Cerebellar nuclear complex (tissue), 1 donor: ENCODE measurements around the gene TMEM86A.

ENCODE experiments used
- DNase-seq, 2 experiments: peaks; one replicate each; lab custom pipeline; 2025; lab: John Stamatoyannopoulos, UW

TMEM86A gene

GRCh38 chr11:18726040-18726439 is 27.5 kb downstream of the TMEM86A start, which contains the start of gene IGSF22:
Gene IGSF22, minus strand, starts transcription at chr11:18726188. Its CDS starts 1,952 bp downstream, at chr11:18724236.
- DNase-seq, result no peak

- no peak for DNase-seq
Observed at GRCh38 chr11:18727479-18728236, 29.1 kb downstream of the TMEM86A start.

DNA sequence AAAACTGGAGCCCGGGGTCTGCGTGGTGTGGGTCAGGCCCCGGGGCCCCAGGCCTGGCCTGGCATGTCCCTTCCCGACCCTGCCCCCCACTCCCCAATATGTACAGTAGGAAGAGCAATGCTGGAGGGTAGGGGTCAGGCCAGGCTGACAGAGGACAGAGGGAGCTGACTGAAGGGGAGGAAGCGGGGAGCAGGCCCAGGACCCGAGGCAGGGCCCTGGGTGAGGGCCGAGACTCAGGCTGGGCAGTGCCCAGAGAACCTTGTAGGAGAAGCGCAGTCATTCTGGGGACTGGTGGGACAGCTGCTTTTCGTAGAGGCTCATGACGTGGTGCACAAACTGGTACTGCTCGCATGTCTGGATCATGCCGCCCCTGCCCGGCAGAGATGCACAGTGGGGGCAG is 30.1 kb downstream of the TMEM86A start:
- no peak for DNase-seq

DNA sequence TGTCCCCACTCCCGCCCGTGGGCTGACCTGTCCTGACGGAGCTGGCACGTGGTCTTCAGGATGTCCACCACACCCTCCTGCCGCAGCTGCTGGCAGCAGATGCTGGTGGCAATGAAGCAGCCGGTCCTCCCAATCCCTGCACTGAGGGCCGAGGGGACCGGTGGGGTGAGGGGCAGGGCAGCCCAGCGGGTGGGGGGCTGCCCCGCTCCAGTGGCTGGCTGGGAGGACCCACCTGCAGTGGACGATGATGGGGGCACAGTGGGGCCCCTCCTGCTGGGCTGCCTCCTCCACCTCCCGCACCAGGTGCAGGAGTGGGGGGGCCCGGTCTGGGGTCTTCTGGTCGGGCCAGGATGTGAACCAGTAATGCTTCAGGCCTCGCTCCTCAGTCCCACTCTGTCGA is 30.8 kb downstream of the TMEM86A start:
- no peak for DNase-seq

GRCh38 chr11:18730020-18730419 is 31.4 kb downstream of the TMEM86A start:
- DNase-seq, result no peak

GRCh38 chr11:18731441-18731840 is 32.9 kb downstream of the TMEM86A start:
- DNase-seq, result no peak

DNA sequence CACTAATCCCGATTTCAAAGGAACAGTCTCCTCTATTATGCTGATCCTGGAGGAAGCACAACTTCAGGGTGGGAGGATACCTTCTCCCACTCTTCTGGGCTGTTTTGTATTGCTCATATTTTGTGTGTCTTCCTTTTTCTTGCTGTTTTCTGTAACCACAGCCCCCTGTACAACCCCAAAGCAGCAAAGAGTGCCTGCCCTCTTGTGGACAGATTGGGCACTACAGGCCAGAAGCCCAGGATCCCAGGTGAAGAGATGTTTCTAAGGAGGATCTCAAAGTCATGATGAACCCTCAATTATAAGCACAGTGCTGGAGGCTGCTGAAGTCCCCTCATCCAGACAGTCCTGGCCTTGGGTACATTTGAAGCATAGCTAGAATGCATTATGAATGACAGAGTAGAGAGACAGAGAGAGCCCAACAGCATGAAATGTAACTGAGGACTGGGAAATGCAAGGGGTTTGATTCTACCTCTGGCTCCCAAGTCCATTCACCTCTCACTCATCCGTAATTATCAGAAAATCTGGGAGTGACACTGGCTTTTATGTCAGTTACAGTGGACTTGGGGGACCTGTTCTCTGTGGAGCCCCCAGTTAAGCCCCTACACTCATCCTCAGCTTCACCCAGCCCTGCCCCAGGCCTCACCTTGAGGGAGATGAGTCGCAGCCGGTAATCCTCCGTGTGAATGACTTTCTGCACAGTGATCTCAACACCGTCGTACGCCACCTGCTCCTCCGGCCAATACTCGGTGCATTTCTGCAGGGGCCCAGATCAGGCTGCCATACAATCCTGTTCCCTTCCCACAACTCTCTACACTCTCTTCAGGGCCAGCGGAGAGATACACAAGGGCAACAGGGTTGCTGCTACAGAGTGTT is 33.6 kb downstream of the TMEM86A start:
- DNase-seq, result peak in 1 of 2 experiments; percentile 4

GRCh38 chr11:18733202-18733601 is 34.6 kb downstream of the TMEM86A start:
- no peak for DNase-seq

DNA sequence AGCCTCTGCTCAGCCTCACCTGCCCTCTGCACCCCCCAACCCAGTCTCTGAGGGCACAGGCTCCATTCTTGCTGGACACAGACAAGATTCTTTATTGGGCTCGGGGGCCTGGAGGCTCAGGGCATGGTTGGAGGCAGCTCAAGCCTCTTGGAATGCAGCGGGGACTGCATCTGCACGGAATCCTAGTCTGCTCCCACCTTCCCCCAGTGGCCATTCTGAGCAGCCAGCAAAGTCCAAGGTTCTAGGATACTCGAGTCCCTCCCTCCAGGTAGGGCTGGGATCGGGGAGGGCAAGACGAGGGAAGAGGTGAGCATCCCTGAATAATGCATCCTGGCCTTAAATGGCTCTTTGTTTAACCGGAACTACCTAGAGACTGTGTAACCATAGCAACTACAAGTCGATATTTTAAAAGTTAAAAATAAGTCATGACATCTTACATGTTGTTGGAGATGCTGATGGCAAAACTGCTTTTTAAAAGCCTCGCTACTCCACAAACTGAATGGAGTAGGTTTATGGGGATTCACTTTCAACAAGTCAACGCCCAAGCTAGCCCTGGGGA is 38.1 kb downstream of the TMEM86A start:
- DNase-seq, result no peak

DNA sequence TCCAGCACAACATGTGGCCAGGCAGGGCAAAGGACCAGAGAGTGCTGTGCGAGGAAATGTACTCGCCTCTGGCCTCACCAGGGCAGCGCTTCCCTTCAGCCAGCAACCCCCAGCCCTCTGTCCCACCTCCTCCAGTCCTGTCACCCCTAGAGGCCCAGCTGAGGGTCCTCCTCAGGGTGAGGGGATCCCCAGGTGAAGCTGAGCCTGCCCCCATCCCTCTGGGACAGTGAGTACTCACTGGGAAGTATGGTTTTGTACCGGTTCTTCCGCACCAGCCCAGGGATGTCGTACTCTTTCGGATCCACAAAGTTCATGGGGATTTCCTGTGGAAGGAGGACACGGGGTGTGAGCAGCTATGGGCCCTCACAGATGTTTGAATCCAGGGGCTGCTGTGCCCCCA is 39.1 kb downstream of the TMEM86A start:
- no peak for DNase-seq

GRCh38 chr11:18739685-18740084 is 41.1 kb downstream of the TMEM86A start:
- no peak for DNase-seq

GRCh38 chr11:18741783-18742182 is 43.2 kb downstream of the TMEM86A start:
- no peak for DNase-seq

DNA sequence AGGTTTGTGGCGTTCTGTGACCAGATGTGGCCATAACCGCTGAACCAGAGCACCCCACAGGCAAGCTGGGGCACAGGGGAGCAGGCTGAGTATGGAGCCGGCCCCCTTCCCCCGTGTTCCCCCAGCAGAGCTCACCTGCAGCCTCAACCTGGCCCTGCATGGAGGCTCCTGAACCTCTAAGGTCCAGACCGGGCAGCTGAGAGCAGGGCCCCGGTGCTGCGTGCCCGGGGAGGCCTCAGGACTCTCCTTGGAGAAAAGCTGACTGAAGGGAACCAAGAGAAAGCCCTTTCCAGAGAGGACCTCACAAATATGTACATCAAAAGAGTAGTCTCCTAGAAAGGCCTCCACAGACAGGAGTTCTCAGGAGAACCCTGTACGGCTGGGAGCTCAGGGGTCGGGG is 44.8 kb downstream of the TMEM86A start:
- no peak for DNase-seq

DNA sequence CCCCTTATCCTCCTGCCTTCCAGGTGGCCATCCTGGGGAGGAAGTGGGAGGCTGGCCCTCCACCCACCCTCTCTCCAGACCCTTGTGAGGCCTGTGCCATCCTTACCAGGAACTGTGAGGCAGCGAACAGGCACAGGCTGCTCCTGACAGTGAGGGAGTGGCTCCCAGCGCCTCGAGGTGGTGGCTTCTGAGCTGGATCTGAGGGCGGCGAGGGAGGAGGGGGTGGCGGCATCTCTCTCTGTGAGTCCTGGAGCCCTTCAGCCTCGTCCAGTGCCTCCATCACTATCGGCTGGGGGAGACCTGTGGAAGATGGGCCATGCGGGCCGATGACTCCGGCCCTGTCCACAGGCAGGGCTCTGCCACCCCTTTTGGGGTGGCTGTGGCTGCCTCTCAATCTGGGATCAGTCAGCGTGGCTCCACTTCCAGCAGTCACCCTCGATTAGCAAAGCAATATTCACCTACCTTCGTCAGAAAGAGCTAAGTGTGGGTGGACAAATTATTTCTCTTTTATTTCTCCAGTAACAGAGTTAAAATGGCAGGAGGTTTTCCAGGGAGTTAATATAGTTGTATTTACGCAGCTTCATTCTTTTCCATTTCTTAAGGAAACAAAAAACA is 45.4 kb downstream of the TMEM86A start:
- DNase-seq, result no peak

- DNase-seq, result no peak
Observed at GRCh38 chr11:18745251-18745650, 46.7 kb downstream of the TMEM86A start.

DNA sequence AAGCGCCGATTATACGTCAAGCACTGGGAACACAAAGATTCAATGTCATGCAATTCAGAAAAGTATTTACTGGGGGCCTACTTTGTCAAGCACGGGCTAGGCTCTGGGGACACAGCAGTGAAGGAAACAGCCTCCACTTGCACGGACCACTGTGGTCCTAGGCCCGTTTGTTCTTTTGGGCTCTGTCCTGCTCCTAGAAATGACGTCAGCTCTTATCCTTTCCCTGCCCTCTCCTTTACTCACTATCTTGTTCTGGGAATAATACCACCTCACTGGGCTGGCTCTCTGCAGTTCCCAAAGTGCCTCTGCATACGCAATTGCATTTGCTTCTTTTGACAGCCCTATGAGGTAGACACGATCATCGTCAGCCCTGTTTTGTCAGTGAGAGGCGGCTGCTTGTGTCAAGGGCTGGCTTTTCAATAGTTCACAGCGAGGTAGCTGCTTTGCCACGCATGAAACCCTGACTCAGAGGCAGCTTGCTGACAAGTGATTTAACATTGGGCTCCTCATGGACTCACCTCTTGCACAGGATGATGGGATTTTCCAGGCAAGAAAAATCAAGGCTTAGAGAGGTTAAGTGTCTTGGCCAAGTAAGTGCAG is 50.3 kb downstream of the TMEM86A start:
- DNase-seq, result no peak

DNA sequence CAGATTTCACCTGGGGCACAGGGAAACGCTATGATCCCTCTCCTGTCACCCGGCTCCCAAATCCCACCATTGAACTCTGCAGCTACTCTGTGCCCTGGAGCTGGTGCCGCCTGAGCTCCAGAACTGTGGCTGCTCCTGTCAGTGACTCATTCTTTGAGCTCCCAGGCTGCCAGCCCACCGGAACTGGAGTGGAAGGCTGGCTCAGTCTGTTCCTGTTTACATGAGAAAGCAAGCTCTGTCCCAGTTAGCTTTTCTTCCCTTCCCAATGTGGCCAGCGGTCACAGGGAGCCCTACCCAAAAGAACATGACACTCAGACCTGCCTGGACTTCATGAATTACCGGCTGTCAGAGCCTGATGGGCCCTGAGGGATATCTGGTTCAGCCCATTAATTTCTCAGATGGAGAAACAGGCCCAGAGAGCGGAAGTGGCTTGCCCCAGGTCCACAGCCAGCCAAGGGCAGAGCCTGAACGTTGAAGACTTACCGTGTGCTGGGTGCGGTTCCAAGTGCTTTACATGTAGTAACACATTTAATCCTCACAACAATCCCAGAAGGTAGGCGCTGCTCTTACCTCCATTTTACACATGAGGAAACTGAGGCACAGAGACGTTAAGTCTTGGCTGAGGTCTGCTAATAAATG is 51.2 kb downstream of the TMEM86A start:
- DNase-seq, result no peak

GRCh38 chr11:18750944-18751343 is 52.4 kb downstream of the TMEM86A start:
- DNase-seq, result no peak

DNA sequence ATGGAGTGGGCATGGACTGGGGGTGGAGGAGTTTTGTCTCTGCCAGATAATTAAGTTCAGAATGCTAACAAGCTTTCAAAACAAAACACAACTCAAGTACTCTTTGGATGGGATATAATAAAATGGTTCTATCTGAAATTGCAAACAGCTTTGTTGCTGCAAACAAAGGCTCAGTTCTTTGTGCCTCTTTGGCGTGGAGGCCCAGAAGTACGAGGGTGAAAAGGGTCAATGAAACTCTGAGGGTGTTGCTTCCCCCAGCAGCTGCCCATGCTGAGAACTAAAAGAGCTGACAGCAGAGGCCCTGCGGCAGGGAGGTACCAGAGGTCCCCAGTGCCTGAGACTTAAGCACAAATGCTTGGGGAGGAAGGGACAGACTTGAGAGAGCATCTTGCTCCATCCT is 53.9 kb downstream of the TMEM86A start:
- DNase-seq, result no peak

GRCh38 chr11:18754308-18754707 is 55.7 kb downstream of the TMEM86A start:
- DNase-seq, result no peak
